Measurements from ENCODE around the gene SH3PXD2A. TPM values are rescaled to one million over a fixed set of nuclear protein-coding genes. Genes with fewer than 3 reads are reported as not detected.
A peak's percentile ranks its signal among the peaks of the same experiment; 100 is the strongest.

The SH3PXD2A gene
- total RNA-seq, 4 donors from 2014 or later, result 12.1 to 68.5 (median 21.7) TPM

DNA sequence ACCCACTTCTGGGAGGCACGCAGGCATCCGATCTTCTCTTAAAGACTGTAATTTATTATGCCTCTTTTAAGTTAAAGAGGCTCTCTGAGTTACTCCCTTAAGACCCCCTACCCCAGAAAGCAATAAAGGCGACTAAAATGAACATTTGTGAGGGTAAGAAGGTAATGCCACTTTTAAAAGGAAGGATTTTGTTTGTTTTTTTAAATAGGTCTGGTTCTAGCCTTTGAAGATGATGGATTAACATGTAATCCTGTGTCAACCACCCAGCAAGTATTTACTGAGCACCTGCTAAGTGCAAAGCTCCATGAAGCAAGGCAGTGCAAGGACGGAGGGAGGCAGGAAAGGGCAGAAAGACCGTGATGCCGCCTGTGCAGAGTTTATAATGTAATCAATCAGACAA, 26.1 kb downstream of the SH3PXD2A start:
- TF ChIP-seq CTCF (IDR thresholded peaks at IDR 0.05), result no peak
- H3K27ac ChIP-seq, result no peak overlapping the region
- no peak for DNase-seq
- no peak overlapping the region for H3K4me3 ChIP-seq
- H3K36me3 ChIP-seq, result no peaks in the 10 kb centered on the region
- H3K9me3 ChIP-seq, result no peaks in the 10 kb centered on the region
- peaks cover 0 to 20% (median 2%) of the 10 kb centered on the region in 4 donors for H3K4me1 ChIP-seq
- no peaks in the 10 kb centered on the region for H3K27me3 ChIP-seq

DNA sequence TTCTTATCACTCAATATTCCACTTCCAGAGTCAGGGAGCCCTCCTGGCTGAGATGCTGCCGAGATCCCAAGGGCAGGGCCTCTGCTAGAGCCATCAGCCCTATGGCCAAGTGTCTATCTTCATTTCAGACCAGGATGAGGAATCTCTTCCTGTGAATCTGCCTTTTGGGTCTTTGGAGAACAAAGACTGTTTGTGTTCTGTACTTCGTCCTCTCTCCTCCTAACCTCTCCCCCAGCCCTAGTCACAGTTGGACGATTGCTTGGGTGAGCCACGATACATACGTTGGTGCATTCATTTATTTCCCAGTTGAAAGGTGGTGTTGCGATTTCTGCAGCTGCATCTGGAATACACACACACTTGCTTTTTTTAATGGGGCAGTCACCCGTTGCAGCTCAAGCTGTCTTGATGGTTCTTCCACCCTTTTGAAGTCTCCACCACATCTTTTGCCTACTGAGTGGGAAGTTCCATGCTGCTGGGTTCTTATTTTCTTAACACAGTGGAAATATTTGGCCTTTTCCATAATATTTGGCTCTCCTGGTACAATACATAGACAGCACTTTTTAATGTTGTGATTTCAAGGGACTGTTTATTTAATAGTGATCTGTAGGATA, 26.7 kb downstream of the SH3PXD2A start:
- peaks cover 0 to 14% (median 0%) of the 10 kb centered on the region in 4 donors for H3K4me1 ChIP-seq
- no peak for DNase-seq
- H3K36me3 ChIP-seq, result no peaks in the 10 kb centered on the region
- no peak overlapping the region for H3K4me3 ChIP-seq
- no peaks in the 10 kb centered on the region for H3K9me3 ChIP-seq
- TF ChIP-seq POLR2A (IDR thresholded peaks at IDR 0.05), result no peak
- no peak for TF ChIP-seq CTCF (IDR thresholded peaks at IDR 0.05)
- no peaks in the 10 kb centered on the region for H3K27me3 ChIP-seq
- peak overlapping the region in 2 of 4 donors; percentile 28 to 49 for H3K27ac ChIP-seq

DNA sequence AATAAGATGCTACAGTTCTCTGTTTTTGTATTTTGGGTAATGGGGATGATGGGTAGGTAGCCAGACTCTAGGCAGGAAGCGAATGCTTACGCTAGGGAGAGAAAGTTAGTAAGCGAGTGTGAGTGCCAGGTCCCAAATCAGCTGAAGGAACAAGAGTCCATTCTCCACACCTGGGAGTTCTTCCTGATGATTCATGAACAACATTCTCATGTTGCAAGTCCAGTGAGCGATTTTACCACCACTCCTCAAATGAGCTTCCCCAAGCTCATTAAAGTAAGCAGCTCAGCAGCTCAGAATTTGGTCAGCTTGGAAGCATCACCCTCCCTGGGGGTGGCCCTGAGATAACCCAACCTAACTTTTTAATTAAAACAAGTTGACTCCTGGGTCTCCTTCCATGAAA, 27.3 kb downstream of the SH3PXD2A start:
- no peaks in the 10 kb centered on the region for H3K9me3 ChIP-seq
- no peaks in the 10 kb centered on the region for H3K36me3 ChIP-seq
- H3K4me1 ChIP-seq, result peaks cover 0 to 11% (median 0%) of the 10 kb centered on the region in 4 donors
- no peak overlapping the region for H3K4me3 ChIP-seq
- TF ChIP-seq CTCF (IDR thresholded peaks at IDR 0.05), result no peak
- no peak for TF ChIP-seq POLR2A (IDR thresholded peaks at IDR 0.05)
- H3K27me3 ChIP-seq, result no peaks in the 10 kb centered on the region
- H3K27ac ChIP-seq, result peak overlapping the region in 2 of 4 donors; percentile 28 to 49
- DNase-seq, result peak in 2 of 3 donors; percentile 44 to 62

DNA sequence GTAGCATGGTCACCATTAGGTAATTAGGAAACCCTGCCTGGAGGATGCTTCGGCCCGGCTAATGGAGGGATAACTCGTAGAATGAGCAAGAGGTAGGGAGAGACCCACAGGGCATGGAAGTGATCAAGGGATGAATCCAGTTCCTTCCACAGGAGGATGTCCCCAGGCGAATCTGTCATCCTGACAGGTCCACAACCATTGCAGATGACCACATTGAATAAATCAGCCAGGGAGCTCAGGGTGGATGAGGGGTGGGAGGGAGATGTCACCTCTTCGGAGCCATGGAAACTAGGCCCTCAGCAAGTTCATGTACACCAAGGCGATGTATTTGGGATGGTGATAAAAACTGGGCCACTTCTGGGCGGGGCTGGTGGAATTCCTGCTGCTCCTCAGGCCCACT, 28.5 kb downstream of the SH3PXD2A start:
- no peak overlapping the region for H3K27ac ChIP-seq
- no peak overlapping the region for H3K4me3 ChIP-seq
- no peaks in the 10 kb centered on the region for H3K27me3 ChIP-seq
- no peaks in the 10 kb centered on the region for H3K36me3 ChIP-seq
- TF ChIP-seq POLR2A (IDR thresholded peaks at IDR 0.05) (no peak), CTCF (IDR thresholded peaks at IDR 0.05) (no peak)
- H3K9me3 ChIP-seq, result no peaks in the 10 kb centered on the region
- DNase-seq, result peak in 1 of 3 donors; percentile 22
- H3K4me1 ChIP-seq, result peaks cover 0 to 11% (median 0%) of the 10 kb centered on the region in 4 donors

GRCh38 chr10:103824281-103824680, 31.1 kb downstream of the SH3PXD2A start:
- no peaks in the 10 kb centered on the region for H3K36me3 ChIP-seq
- no peak for DNase-seq
- TF ChIP-seq CTCF (IDR thresholded peaks at IDR 0.05), result no peak
- TF ChIP-seq POLR2A (IDR thresholded peaks at IDR 0.05), result no peak
- H3K4me3 ChIP-seq, result no peak overlapping the region
- no peaks in the 10 kb centered on the region for H3K27me3 ChIP-seq
- no peak overlapping the region for H3K27ac ChIP-seq
- peaks cover 0 to 20% (median 0%) of the 10 kb centered on the region in 4 donors for H3K4me1 ChIP-seq
- no peaks in the 10 kb centered on the region for H3K9me3 ChIP-seq

Measured in Peyer's patch (tissue), 4 donors.